GM19397 (cell line): ENCODE measurements around the gene B4GALNT3.

Experiments used
- ATAC-seq: cut with Tn5 transposase; IDR thresholded peaks from one replicate; pipeline ENCODE4 v1.9.1; 2021; ENCODE audit warnings: mild to moderate bottlenecking, moderate library complexity; ENCODE audit not compliant: unreplicated experiment

Gene B4GALNT3

GRCh38 chr12:590206-590750 lies 130.5 kb downstream of the B4GALNT3 start:
- ATAC-seq = no peak

- no peak for ATAC-seq
These were observed 131.7 kb downstream of the B4GALNT3 start for GRCh38 chr12:591167-592023.

DNA sequence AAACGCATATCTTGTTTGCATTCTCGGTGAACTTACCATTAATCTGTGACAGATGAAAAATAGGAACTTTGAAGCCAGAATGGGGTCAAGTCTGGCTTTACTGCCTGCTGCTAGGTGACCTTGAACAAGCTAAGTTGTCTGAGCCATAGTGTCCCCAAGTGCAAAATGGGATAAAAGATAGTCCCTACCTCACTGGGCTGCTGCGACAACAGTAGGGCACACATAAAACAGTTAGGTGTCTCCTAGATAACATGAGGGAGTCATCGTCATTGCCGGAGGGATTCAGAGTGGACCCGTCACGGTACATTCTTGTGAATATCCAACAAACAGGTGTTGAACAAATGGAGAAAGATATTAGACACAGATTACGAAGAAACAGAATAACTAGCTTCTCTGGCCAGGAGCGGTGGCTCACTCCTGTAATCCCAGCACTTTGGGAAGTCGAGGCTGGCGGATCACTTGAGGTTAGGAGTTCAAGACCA lies 132.3 kb downstream of the B4GALNT3 start:
- ATAC-seq = no peak

- no peak for ATAC-seq
These were observed 133.9 kb downstream of the B4GALNT3 start for GRCh38 chr12:593396-594270.

- no peak for ATAC-seq
These were observed 138.3 kb downstream of the B4GALNT3 start for GRCh38 chr12:597926-598568.

DNA sequence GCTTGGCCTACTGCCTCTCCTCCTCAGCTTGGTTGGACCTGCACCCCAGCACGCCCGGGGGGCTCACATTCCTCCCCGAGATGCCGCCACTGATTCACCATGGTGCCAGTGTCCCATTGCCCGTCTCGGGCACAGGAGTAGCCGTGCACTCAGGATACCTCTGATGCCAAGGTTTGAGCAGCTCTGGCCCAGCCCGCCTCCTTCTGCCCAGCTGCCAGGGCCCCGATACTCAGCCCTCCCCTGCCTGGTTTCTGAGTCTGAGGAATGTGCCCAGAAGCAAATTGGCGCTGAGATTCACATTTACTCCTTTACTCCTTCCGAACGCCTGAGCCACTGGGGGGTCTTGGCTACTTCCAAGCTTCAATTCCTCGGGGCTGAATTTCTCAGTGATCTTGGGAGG lies 140.0 kb downstream of the B4GALNT3 start:
- ATAC-seq = no peak

DNA sequence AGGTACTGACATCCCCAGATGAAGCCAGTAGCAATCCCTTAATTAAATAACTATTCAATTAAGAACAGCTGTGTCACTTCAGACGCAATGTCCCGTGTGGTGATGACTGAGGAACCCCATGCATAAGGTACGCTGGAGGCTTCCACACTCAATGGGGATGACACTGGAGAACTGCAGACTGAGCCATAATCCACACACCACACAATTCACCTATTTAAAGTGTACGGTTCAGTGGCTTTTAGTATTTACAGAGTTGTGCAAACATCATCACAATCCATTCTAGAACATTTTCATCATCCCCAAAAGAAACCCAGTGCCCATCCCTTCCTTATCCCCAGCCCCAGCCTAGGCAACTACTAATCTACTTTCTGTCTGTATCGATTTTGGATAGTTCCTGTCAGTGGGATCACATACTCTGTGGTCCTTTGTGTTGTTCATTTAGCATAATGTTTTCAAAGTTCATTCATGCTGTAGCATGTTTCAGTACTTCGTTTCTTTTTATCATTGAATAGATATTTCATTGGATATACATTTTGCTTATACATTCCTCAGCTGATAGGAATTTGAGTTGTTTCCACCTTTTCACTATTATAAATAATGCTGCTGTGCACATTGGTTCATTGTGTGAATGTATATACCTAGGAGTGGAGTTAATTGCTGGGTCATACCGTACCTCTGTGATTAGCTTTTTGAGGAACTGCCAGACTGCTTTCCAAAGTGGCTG lies 142.4 kb downstream of the B4GALNT3 start:
- ATAC-seq = no peak

DNA sequence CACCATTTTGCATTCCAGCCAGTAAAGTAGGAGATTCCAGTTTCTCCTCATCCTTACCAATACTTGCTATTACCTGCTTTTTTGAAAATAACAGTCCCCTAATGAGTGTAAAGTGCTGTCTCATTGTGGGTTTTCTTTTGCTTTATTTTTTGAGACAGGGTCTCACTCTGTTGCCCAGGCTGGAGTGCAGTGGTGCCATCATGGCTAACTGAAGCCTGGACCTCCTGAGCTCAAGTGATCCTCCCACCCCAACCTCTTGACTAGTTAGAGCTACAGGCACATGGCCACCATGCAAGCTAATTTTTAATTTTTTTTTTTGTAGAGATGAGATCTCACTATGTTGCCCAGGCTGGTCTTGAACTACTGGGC lies 142.9 kb downstream of the B4GALNT3 start:
- ATAC-seq = no peak

- no peak for ATAC-seq
These were observed 145.2 kb downstream of the B4GALNT3 start for GRCh38 chr12:604956-605355.

DNA sequence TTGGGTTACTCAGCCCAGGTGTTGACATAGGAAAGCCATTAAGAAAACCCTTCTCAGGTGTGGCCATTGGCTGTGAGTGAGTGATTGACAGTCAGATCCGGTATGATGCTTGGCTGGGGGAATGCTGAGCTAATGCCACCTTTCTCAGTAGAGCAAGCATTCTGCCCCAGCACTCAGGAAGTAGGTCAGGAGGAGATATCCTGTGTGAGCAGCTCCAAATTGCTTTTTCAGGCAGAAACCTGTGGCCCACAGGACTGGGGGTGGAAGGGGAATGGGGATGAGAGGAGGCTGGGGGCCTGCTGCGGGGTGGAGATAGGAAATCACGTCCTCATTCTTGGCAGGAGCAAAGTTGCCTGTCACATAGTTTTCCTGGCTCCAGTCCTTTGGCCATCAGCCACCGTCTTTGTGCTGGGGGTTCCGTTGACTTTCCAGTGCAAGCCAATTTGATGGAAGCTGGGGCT lies 147.8 kb downstream of the B4GALNT3 start:
- ATAC-seq = no peak

DNA sequence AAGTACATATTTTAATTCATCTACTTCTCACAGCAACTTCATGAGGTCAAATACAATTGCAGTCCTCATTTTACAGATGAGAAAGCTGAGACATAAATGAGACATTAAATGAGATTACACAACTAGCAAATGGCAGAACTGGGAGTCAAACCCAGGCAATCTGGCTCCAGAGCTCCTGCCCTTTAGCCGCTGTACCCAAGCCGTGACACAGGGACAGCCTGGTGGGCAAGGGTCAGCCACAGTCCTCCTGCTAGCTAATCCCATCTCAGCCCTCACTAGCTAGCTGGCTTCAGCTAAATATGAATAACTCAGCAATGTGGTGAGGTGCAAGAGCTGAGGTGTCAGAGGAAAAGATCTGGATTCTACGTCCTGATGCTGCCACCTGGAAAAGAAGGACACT lies 148.7 kb downstream of the B4GALNT3 start:
- ATAC-seq = no peak

DNA sequence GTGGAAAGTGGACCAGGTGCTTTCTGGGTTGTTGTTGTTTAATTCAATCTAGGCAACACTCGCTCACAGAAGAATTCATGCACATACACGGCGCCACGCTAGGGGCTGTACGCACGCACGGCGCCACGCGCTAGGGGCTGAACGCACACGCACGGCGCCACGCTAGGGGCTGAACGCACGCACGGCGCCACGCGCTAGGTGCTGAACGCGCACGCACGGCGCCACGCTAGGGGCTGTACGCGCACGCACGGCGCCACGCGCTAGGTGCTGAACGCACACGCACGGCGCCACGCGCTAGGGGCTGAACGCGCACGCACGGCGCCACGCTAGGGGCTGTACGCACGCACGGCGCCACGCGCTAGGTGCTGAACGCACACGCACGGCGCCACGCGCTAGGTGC lies 149.2 kb downstream of the B4GALNT3 start:
- no peak for ATAC-seq

DNA sequence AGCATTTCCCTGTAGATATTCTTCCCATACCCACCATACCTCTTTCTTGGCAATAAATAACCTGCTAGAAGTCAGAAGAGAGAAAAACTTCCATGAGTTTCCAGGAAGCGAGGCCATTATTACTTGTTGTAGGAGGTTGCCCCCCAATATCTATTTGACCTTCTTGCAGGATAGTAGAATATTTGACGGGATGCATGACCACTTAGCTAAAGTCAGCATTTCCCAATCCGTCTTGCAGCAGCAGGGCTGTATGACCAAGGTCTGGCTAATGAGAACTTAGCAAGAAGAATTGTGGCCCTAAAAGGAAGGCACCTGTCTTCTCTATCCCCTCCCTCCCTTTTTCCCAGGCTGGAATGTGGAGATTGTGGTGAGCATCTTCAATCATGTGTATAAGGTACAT lies 152.0 kb downstream of the B4GALNT3 start:
- ATAC-seq = no peak

DNA sequence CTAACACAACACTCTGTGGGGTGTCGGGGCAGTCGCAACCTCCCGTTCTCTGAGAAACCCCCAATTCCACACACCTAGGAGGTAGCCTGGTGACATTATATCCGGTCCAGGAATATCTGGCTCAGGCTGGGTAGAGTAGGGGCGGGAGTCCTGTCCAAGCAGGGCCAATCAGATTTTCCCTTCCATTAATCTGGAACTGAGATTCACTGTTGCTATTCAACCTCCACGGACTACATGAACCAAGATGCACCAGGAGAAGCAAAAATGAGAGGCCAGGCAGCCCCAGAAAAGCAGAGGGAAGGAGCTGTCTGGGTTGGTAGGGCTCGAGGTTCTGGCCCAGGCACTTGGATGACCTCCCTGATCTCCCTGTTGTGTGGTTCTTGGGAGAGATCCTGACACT lies 152.6 kb downstream of the B4GALNT3 start:
- ATAC-seq = no peak

GRCh38 chr12:612886-613285 lies 153.1 kb downstream of the B4GALNT3 start:
- ATAC-seq = no peak
